ENCODE data around the gene TNFRSF12A. TPM values are rescaled to one million over a fixed set of nuclear protein-coding genes. Genes with fewer than 3 reads are reported as not detected.

Gene TNFRSF12A
- total and polyA plus RNA-seq, 2 of the 8 experiments (the other 6 are each of a cell fraction or from before 2014, with no cell fraction given) = 81.0 to 82.5 TPM

DNA sequence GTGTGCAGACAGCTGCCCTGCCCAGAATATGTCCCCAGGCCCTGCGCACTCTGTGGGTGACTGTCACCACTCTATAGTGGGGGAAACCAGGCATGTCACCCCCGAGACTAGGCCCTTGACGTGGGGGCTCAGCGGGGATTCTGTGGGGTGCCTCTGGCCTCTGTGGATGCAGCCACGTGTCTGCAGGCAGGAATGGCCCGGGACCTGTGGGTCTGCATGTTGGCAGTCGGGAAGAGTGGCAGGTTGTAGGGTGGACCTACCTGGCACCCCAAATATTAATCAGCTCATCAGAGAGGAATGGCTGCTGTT lies 46.2 kb downstream of the TNFRSF12A start:
- Histone ChIP-seq H3K79me1 (ENCODE audit: low read depth, low read length) (no peaks in the 10 kb centered on the region), H3K36me3 (ENCODE audit: control insufficient read depth in 2 of 4, insufficient read depth in 4 of 4, low read length in 3 of 4) (no peaks in the 10 kb centered on the region), H3K4me1 (replicated peaks in 1 of 4; ENCODE audit: control insufficient read depth in 3 of 4, insufficient read depth in 4 of 4, low read length in 3 of 4) (peaks cover 0 to 4% (median 1%) of the 10 kb centered on the region in 4 experiments; a peak in 2 of 7 replicates), H3K79me2 (ENCODE audit: control insufficient read depth in 1 of 2, insufficient read depth in 2 of 2, low read length in 2 of 2) (no peaks in the 10 kb centered on the region), H3K23me2 (ENCODE audit: low read depth, low read length) (no peaks in the 10 kb centered on the region), H2BK12ac (ENCODE audit: low read depth, low read length) (0 out of 2 replicates have a peak overlapping the region, but pooled peaks have one; percentile 94), H2AK5ac (ENCODE audit: low read depth, low read length) (no peak overlapping the region), H2BK15ac (ENCODE audit: low read length) (no peak overlapping the region), H4K8ac (ENCODE audit: extremely low read depth, insufficient read depth, low read length) (no peak overlapping the region), H3K18ac (ENCODE audit: extremely low read depth, low read length) (no peak overlapping the region), H3K56ac (replicated peaks; ENCODE audit: insufficient read length, low read depth, low read length) (no peak overlapping the region), H3K9me3 (ENCODE audit: insufficient read depth in 2 of 2, low read depth in 1 of 2, low read length in 1 of 2) (no peaks in the 10 kb centered on the region), H3K23ac (ENCODE audit: insufficient read length) (no peak overlapping the region), H2BK20ac (ENCODE audit: low read length) (no peak overlapping the region), H3K9ac (replicated peaks in 1 of 4; ENCODE audit: extremely low read depth in 1 of 4, low read depth in 3 of 4, low read length in 3 of 4) (no peak overlapping the region), H3K27ac (ENCODE audit: low read depth, low read length) (peak overlapping the region; percentile 23; the same call in 1 of the 2 replicates), H2BK5ac (ENCODE audit: low read depth, low read length) (peak overlapping the region; percentile 44; the same call in 1 of the 2 replicates), H3K27me3 (replicated peaks in 1 of 4; ENCODE audit: control insufficient read depth in 3 of 4, extremely low read depth in 1 of 4, insufficient read depth in 3 of 4, low read length in 3 of 4) (no peaks in the 10 kb centered on the region), H3K4me3 (ENCODE audit: extremely low read depth in 1 of 4, insufficient read depth in 2 of 4, low read depth in 3 of 4, low read length in 4 of 4) (no peak overlapping the region), H2AFZ (ENCODE audit: low read length) (no peak overlapping the region), H2BK120ac (replicated peaks; ENCODE audit: low read depth, low read length) (no peak overlapping the region), H4K5ac (ENCODE audit: insufficient read length, low read depth, low read length) (no peak overlapping the region), H3K14ac (ENCODE audit: insufficient read length) (no peak overlapping the region), H4K20me1 (replicated peaks in 1 of 2; ENCODE audit: control insufficient read depth in 1 of 2, insufficient read depth in 2 of 2, low read length in 2 of 2) (no peaks in the 10 kb centered on the region), H4K91ac (replicated peaks; ENCODE audit: insufficient read length, low read length) (no peak overlapping the region), H3K4ac (replicated peaks; ENCODE audit: insufficient read length, low read depth, low read length) (no peak overlapping the region), H3K4me2 (ENCODE audit: insufficient read depth in 1 of 2, low read depth in 2 of 2, low read length in 2 of 2) (no peak overlapping the region)
- no peak for DNase-seq (ENCODE audit: low read depth in 1 of 2, low spot score in 2 of 2)
- POLR2A ChIA-PET (ENCODE audit: partially characterized antibody) = interaction anchor here (1.1 to 12.7 kb wide), 8 partner anchors 9 to 81 kb away, joined by 3 to 140 read pairs (median 4); partner anchors contain the start of genes CLDN9, ZNF205 and ZSCAN10
- WGBS, 2 experiments (ENCODE audit: extremely low coverage in 1 of 2, insufficient coverage in 1 of 2, insufficient read length in 1 of 2, insufficient replicate concordance in 2 of 2, low coverage in 1 of 2, low lambda C conversion rate in 2 of 2, missing lambda C conversion rate in 1 of 2) = 84% methylated on average over 7 of the region's 7 CpGs; no CpG with 5 or more reads in 1 of the 2 experiments
- FAIRE-seq = no peak
- TF ChIP-seq RBBP5 (IDR thresholded peaks at IDR 0.05; ENCODE audit: borderline replicate concordance, low read depth, low read length) (no peak), CHD2 (IDR thresholded peaks at IDR 0.05; ENCODE audit: low read length) (no peak), JUND (IDR thresholded peaks at IDR 0.05; ENCODE audit: low read length) (no peak), BCL11A (IDR thresholded peaks at IDR 0.05; ENCODE audit: low read depth in 2 of 2, low read length in 2 of 2) (no peak), POLR2A (IDR thresholded peaks at IDR 0.05; ENCODE audit: control extremely low read depth in 1 of 2, low read depth in 2 of 2, low read length in 2 of 2) (no peak), BACH1 (IDR thresholded peaks at IDR 0.05; ENCODE audit: low read length) (no peak)
- CTCF ChIA-PET (ENCODE audit: partially characterized antibody) = interaction anchor here (1.0 to 2.7 kb wide), 5 partner anchors 9 to 63 kb away, joined by 3 to 12 read pairs (median 5); no protein-coding TSS in a partner anchor
